HG03039 (cell line): ENCODE data around the gene CNPPD1.
"Not testable (repeated sequence)": the region's sequence is repeated elsewhere in the genome, so short reads cannot be mapped to it uniquely, and the experiment has no call there.

Experiments
- ATAC-seq: cut with Tn5 transposase; IDR thresholded peaks from one replicate; pipeline ENCODE4 v1.9.1; 2021; ENCODE audit warnings: mild to moderate bottlenecking, moderate library complexity; ENCODE audit not compliant: unreplicated experiment

The CNPPD1 gene

GRCh38 chr2:219209236-219210195 lies 32.8 kb upstream of the CNPPD1 start:
- ATAC-seq: no peak

- no peak for ATAC-seq
Observed at GRCh38 chr2:219207884-219208740, 31.4 kb upstream of the CNPPD1 start.

- ATAC-seq: no peak
Observed at GRCh38 chr2:219207134-219207883, 30.6 kb upstream of the CNPPD1 start.

- peak; percentile 96 for ATAC-seq
Observed at GRCh38 chr2:219206328-219207133, 29.8 kb upstream of the CNPPD1 start, which contains the start of gene ZFAND2B. Gene ZFAND2B, plus strand, starts transcription at chr2:219206782. Its CDS starts 206 bp downstream, at chr2:219206988.

GRCh38 chr2:219205981-219206327 lies 29.2 kb upstream of the CNPPD1 start:
- no peak for ATAC-seq

- ATAC-seq: no peak
Observed at GRCh38 chr2:219205165-219205538, 28.4 kb upstream of the CNPPD1 start.

GRCh38 chr2:219204425-219205164 lies 27.9 kb upstream of the CNPPD1 start:
- ATAC-seq: no peak

GRCh38 chr2:219201331-219201730 lies 24.6 kb upstream of the CNPPD1 start:
- not testable (repeated sequence) for ATAC-seq

GRCh38 chr2:219200502-219201326 lies 24.0 kb upstream of the CNPPD1 start:
- not testable (repeated sequence) for ATAC-seq

- ATAC-seq: no peak
Observed at GRCh38 chr2:219199470-219200211, 22.9 kb upstream of the CNPPD1 start.

GRCh38 chr2:219198974-219199373 lies 22.2 kb upstream of the CNPPD1 start:
- ATAC-seq: no peak

GRCh38 chr2:219197388-219197787 lies 20.7 kb upstream of the CNPPD1 start:
- ATAC-seq: no peak

GRCh38 chr2:219186754-219187456 lies 10.2 kb upstream of the CNPPD1 start:
- ATAC-seq: no peak

GRCh38 chr2:219184121-219184520 lies 7.4 kb upstream of the CNPPD1 start:
- ATAC-seq: no peak

- ATAC-seq: no peak
Observed at GRCh38 chr2:219183151-219183772, 6.5 kb upstream of the CNPPD1 start.

GRCh38 chr2:219182331-219183150 lies 5.8 kb upstream of the CNPPD1 start:
- ATAC-seq: no peak
